ENCODE data around the gene SEMA6D.

The SEMA6D gene

GRCh38 chr15:47814620-47815019, 97.3 kb downstream of the SEMA6D start:
- WGBS (ENCODE audit: insufficient coverage, insufficient read length), result no CpG with 5 or more reads among the region's 1 CpG
- Histone ChIP-seq H3K4me1 (ENCODE audit: control insufficient read depth, insufficient read depth, low read length) (no peaks in the 10 kb centered on the region), H3K27me3 (ENCODE audit: control insufficient read depth, insufficient read depth, low read length) (no peaks in the 10 kb centered on the region), H3K36me3 (ENCODE audit: control insufficient read depth, insufficient read depth, low read length) (no peaks in the 10 kb centered on the region), H3K4me3 (ENCODE audit: low read length) (no peak overlapping the region), H3K9me3 (ENCODE audit: control insufficient read depth, insufficient read depth, low read length) (no peaks in the 10 kb centered on the region), H3K27ac (ENCODE audit: low read length) (no peak overlapping the region)
- no peak for DNase-seq (ENCODE audit: low read depth, low spot score)

- Histone ChIP-seq H3K9me3 (ENCODE audit: control insufficient read depth, insufficient read depth, low read length) (no peaks in the 10 kb centered on the region), H3K27ac (ENCODE audit: low read length) (no peak overlapping the region), H3K4me1 (ENCODE audit: control insufficient read depth, insufficient read depth, low read length) (no peaks in the 10 kb centered on the region), H3K4me3 (ENCODE audit: low read length) (no peak overlapping the region), H3K36me3 (ENCODE audit: control insufficient read depth, insufficient read depth, low read length) (no peaks in the 10 kb centered on the region), H3K27me3 (ENCODE audit: control insufficient read depth, insufficient read depth, low read length) (no peaks in the 10 kb centered on the region)
- no peak for DNase-seq (ENCODE audit: low read depth, low spot score)
- no CpG with 5 or more reads among the region's 5 CpGs for WGBS (ENCODE audit: insufficient coverage, insufficient read length)
Measured at GRCh38 chr15:47817969-47818548, 100.8 kb downstream of the SEMA6D start.

- no peaks in the 10 kb centered on the region for H3K36me3 ChIP-seq (ENCODE audit: control insufficient read depth, insufficient read depth, low read length)
- H3K4me3 ChIP-seq (ENCODE audit: low read length), result no peak overlapping the region
- no peak for DNase-seq (ENCODE audit: low read depth, low spot score)
- H3K9me3 ChIP-seq (ENCODE audit: control insufficient read depth, insufficient read depth, low read length), result no peaks in the 10 kb centered on the region
- no CpG with 5 or more reads among the region's 2 CpGs for WGBS (ENCODE audit: insufficient coverage, insufficient read length)
- no peaks in the 10 kb centered on the region for H3K27me3 ChIP-seq (ENCODE audit: control insufficient read depth, insufficient read depth, low read length)
- no peaks in the 10 kb centered on the region for H3K4me1 ChIP-seq (ENCODE audit: control insufficient read depth, insufficient read depth, low read length)
- no peak overlapping the region for H3K27ac ChIP-seq (ENCODE audit: low read length)
Measured at GRCh38 chr15:47819158-47819557, 101.9 kb downstream of the SEMA6D start.

- Histone ChIP-seq H3K4me3 (ENCODE audit: low read length) (no peak overlapping the region), H3K36me3 (ENCODE audit: control insufficient read depth, insufficient read depth, low read length) (no peaks in the 10 kb centered on the region), H3K27ac (ENCODE audit: low read length) (no peak overlapping the region), H3K9me3 (ENCODE audit: control insufficient read depth, insufficient read depth, low read length) (no peaks in the 10 kb centered on the region), H3K4me1 (ENCODE audit: control insufficient read depth, insufficient read depth, low read length) (no peaks in the 10 kb centered on the region), H3K27me3 (ENCODE audit: control insufficient read depth, insufficient read depth, low read length) (no peaks in the 10 kb centered on the region)
- no CpG with 5 or more reads among the region's 9 CpGs for WGBS (ENCODE audit: insufficient coverage, insufficient read length)
- no peak for DNase-seq (ENCODE audit: low read depth, low spot score)
Measured at GRCh38 chr15:47820057-47820746, 102.9 kb downstream of the SEMA6D start.

GRCh38 chr15:47820747-47821319, 103.5 kb downstream of the SEMA6D start:
- Histone ChIP-seq H3K9me3 (ENCODE audit: control insufficient read depth, insufficient read depth, low read length) (no peaks in the 10 kb centered on the region), H3K4me3 (ENCODE audit: low read length) (no peak overlapping the region), H3K27ac (ENCODE audit: low read length) (no peak overlapping the region), H3K4me1 (ENCODE audit: control insufficient read depth, insufficient read depth, low read length) (no peaks in the 10 kb centered on the region), H3K36me3 (ENCODE audit: control insufficient read depth, insufficient read depth, low read length) (no peaks in the 10 kb centered on the region), H3K27me3 (ENCODE audit: control insufficient read depth, insufficient read depth, low read length) (no peaks in the 10 kb centered on the region)
- no CpG with 5 or more reads among the region's 8 CpGs for WGBS (ENCODE audit: insufficient coverage, insufficient read length)
- no peak for DNase-seq (ENCODE audit: low read depth, low spot score)

- H3K27ac ChIP-seq (ENCODE audit: low read length), result no peak overlapping the region
- no peak for DNase-seq (ENCODE audit: low read depth, low spot score)
- H3K27me3 ChIP-seq (ENCODE audit: control insufficient read depth, insufficient read depth, low read length), result no peaks in the 10 kb centered on the region
- H3K36me3 ChIP-seq (ENCODE audit: control insufficient read depth, insufficient read depth, low read length), result no peaks in the 10 kb centered on the region
- WGBS (ENCODE audit: insufficient coverage, insufficient read length), result no CpG with 5 or more reads among the region's 4 CpGs
- no peaks in the 10 kb centered on the region for H3K4me1 ChIP-seq (ENCODE audit: control insufficient read depth, insufficient read depth, low read length)
- H3K9me3 ChIP-seq (ENCODE audit: control insufficient read depth, insufficient read depth, low read length), result no peaks in the 10 kb centered on the region
- no peak overlapping the region for H3K4me3 ChIP-seq (ENCODE audit: low read length)
Measured at GRCh38 chr15:47822048-47822447, 104.7 kb downstream of the SEMA6D start.

Data from iPS DF 6.9 (cell line).